ENCODE measurements around the gene PPM1F. TPM values are rescaled to one million over a fixed set of nuclear protein-coding genes. Genes with fewer than 3 reads are reported as not detected.

Gene PPM1F
- total and polyA plus RNA-seq, 2 donors (not counting 1 experiment from before 2014, with no cell fraction given): 18.1 to 30.0 TPM

GRCh38 chr22:21904250-21904789, 48.3 kb downstream of the PPM1F start:
- ATAC-seq (ENCODE audit: low read depth) (no peak), DNase-seq (no peak)
- H3K9me3 ChIP-seq (ENCODE audit: control extremely low read depth in 1 of 3, control insufficient read depth in 2 of 3, insufficient read depth in 1 of 3, low read length in 2 of 3): no peaks in the 10 kb centered on the region
- WGBS (ENCODE audit: insufficient coverage): 83% methylated on average over 2 of the region's 4 CpGs
- CTCF ChIA-PET: interaction anchor here (1.1 kb wide), 1 partner anchor 68 kb away, joined by 5 read pairs; no protein-coding TSS in a partner anchor
- H2AFZ ChIP-seq (ENCODE audit: insufficient read depth, low read depth, low read length, poor library complexity, severe bottlenecking): no peak overlapping the region
- H3K4me2 ChIP-seq (replicated peaks; ENCODE audit: low read depth, low read length, poor library complexity, severe bottlenecking): no peak overlapping the region
- H3K4me1 Mint-ChIP-seq: no peaks in the 10 kb centered on the region
- H3K27ac Mint-ChIP-seq: no peak overlapping the region
- H3K4me3 Mint-ChIP-seq: no peak overlapping the region
- H3K4me1 ChIP-seq (ENCODE audit: control insufficient read depth in 2 of 2, insufficient read depth in 2 of 2, low read length in 2 of 2): no peaks in the 10 kb centered on the region
- intact Hi-C loops (cut with micrococcal nuclease): no loop called here
- no peaks in the 10 kb centered on the region for H3K27me3 ChIP-seq (replicated peaks in 1 of 4; ENCODE audit: control extremely low read depth in 1 of 4, control insufficient read depth in 3 of 4, insufficient read depth in 4 of 4, low read length in 3 of 4)
- no peaks in the 10 kb centered on the region for H3K9me3 Mint-ChIP-seq (ENCODE audit: insufficient read depth)
- no peak overlapping the region for H3K9ac ChIP-seq (ENCODE audit: low read length)
- no peaks in the 10 kb centered on the region for H3K79me2 ChIP-seq (ENCODE audit: control insufficient read depth, insufficient read depth, low read length)
- no peak for TF ChIP-seq EZH2 (IDR thresholded peaks at IDR 0.05; ENCODE audit: borderline replicate concordance, insufficient read depth, low read depth, low read length, poor library complexity, severe bottlenecking)
- TF ChIP-seq, protein P1, sequence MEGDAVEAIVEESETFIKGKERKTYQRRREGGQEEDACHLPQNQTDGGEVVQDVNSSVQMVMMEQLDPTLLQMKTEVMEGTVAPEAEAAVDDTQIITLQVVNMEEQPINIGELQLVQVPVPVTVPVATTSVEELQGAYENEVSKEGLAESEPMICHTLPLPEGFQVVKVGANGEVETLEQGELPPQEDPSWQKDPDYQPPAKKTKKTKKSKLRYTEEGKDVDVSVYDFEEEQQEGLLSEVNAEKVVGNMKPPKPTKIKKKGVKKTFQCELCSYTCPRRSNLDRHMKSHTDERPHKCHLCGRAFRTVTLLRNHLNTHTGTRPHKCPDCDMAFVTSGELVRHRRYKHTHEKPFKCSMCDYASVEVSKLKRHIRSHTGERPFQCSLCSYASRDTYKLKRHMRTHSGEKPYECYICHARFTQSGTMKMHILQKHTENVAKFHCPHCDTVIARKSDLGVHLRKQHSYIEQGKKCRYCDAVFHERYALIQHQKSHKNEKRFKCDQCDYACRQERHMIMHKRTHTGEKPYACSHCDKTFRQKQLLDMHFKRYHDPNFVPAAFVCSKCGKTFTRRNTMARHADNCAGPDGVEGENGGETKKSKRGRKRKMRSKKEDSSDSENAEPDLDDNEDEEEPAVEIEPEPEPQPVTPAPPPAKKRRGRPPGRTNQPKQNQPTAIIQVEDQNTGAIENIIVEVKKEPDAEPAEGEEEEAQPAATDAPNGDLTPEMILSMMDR (IDR thresholded peaks at IDR 0.05): no peak
- no peaks in the 10 kb centered on the region for H3K27me3 Mint-ChIP-seq
- no peaks in the 10 kb centered on the region for H3K36me3 ChIP-seq (replicated peaks in 1 of 2; ENCODE audit: control extremely low read depth in 1 of 2, control insufficient read depth in 1 of 2, extremely low read depth in 1 of 2, insufficient read depth in 2 of 2, low read length in 1 of 2)
- POLR2A ChIA-PET: interaction anchor here (0.7 kb wide), 1 partner anchor 41 kb away, joined by 5 read pairs; no protein-coding TSS in a partner anchor
- H3K27ac ChIP-seq (ENCODE audit: low read length in 2 of 2): no peak overlapping the region
- no peaks in the 10 kb centered on the region for H4K20me1 ChIP-seq (ENCODE audit: control insufficient read depth, insufficient read depth, low read length, poor library complexity, severe bottlenecking)
- no peak overlapping the region for H3K4me3 ChIP-seq (ENCODE audit: control extremely low read depth in 1 of 5, extremely low read depth in 1 of 5, insufficient read depth in 1 of 5, low read depth in 2 of 5, low read length in 4 of 5)

DNA sequence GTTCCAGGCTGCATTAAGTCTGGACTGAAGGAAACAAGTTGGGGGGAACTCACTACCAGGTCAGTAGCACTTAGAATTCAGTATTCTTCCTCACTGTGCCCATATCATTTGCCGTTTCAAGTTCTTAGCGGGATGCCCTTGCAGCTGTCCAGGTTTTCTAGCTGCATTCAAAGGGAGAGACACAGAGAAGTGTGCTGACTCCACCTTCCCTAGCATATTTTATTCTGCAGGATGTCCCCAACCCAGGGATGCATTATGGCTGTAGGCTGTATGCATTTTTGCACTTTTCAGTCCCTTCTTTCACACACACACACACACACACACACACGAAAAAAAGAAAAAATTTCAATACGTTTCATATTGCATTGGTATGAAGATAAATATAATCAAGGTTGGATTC, 49.4 kb downstream of the PPM1F start:
- DNase-seq: no peak
- Histone ChIP-seq H3K79me2 (ENCODE audit: control insufficient read depth, insufficient read depth, low read length) (no peaks in the 10 kb centered on the region), H3K36me3 (replicated peaks in 1 of 2; ENCODE audit: control extremely low read depth in 1 of 2, control insufficient read depth in 1 of 2, extremely low read depth in 1 of 2, insufficient read depth in 2 of 2, low read length in 1 of 2) (no peaks in the 10 kb centered on the region), H3K9me3 (ENCODE audit: control extremely low read depth in 1 of 3, control insufficient read depth in 2 of 3, insufficient read depth in 1 of 3, low read length in 2 of 3) (no peaks in the 10 kb centered on the region), H3K4me3 (ENCODE audit: control extremely low read depth in 1 of 5, extremely low read depth in 1 of 5, insufficient read depth in 1 of 5, low read depth in 2 of 5, low read length in 4 of 5) (no peak overlapping the region), H3K9ac (ENCODE audit: low read length) (no peak overlapping the region), H3K27ac (ENCODE audit: low read length in 2 of 2) (no peak overlapping the region), H2AFZ (ENCODE audit: insufficient read depth, low read depth, low read length, poor library complexity, severe bottlenecking) (no peak overlapping the region), H3K27me3 (replicated peaks in 1 of 4; ENCODE audit: control extremely low read depth in 1 of 4, control insufficient read depth in 3 of 4, insufficient read depth in 4 of 4, low read length in 3 of 4) (no peaks in the 10 kb centered on the region), H3K4me2 (replicated peaks; ENCODE audit: low read depth, low read length, poor library complexity, severe bottlenecking) (no peak overlapping the region), H4K20me1 (ENCODE audit: control insufficient read depth, insufficient read depth, low read length, poor library complexity, severe bottlenecking) (no peaks in the 10 kb centered on the region), H3K4me1 (ENCODE audit: control insufficient read depth in 2 of 2, insufficient read depth in 2 of 2, low read length in 2 of 2) (no peaks in the 10 kb centered on the region)
- ATAC-seq (ENCODE audit: low read depth): no peak
- intact Hi-C loops (cut with micrococcal nuclease): no loop called here
- no peaks in the 10 kb centered on the region for H3K4me1 Mint-ChIP-seq
- no peak overlapping the region for H3K27ac Mint-ChIP-seq
- 100% methylated on average over 1 of the region's 4 CpGs for WGBS (ENCODE audit: insufficient coverage)
- TF ChIP-seq, protein P1 (IDR thresholded peaks at IDR 0.05): no peak
- TF ChIP-seq EZH2 (IDR thresholded peaks at IDR 0.05; ENCODE audit: borderline replicate concordance, insufficient read depth, low read depth, low read length, poor library complexity, severe bottlenecking): no peak
- H3K9me3 Mint-ChIP-seq (ENCODE audit: insufficient read depth): no peaks in the 10 kb centered on the region
- H3K4me3 Mint-ChIP-seq: no peak overlapping the region
- ChIA-PET POLR2A (no interaction called here), CTCF (interaction anchor here (0.6 kb wide), 1 partner anchor 128 kb away, joined by 3 read pairs; no protein-coding TSS in a partner anchor)
- H3K27me3 Mint-ChIP-seq: no peaks in the 10 kb centered on the region

All from B cell (primary cell).